NCI-H510A (cell line): ENCODE data around the gene HSD17B12.

Source experiments
- DNase-seq: peaks from one replicate; lab custom pipeline; 2025; lab: John Stamatoyannopoulos, UW

HSD17B12 gene

DNA sequence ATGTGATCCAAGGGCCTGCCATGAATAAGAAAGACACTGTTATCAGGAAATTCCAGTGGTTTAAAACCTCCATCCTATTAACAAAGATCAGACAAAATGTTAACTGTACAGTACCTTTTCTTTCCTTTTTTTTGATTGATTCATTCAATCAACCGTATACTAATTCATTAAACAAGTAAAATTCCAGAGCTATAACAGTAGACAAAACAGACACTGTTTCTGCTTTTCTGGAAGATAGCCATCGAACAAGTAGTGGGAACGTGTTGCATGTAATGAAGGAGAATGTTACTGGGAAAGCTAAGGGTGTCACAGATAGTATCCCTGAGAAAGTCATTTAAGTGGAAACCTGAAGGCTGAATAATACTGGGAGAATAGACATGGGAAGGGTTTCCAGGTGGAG, 126.4 kb downstream of the HSD17B12 start:
- DNase-seq, result no peak

DNA sequence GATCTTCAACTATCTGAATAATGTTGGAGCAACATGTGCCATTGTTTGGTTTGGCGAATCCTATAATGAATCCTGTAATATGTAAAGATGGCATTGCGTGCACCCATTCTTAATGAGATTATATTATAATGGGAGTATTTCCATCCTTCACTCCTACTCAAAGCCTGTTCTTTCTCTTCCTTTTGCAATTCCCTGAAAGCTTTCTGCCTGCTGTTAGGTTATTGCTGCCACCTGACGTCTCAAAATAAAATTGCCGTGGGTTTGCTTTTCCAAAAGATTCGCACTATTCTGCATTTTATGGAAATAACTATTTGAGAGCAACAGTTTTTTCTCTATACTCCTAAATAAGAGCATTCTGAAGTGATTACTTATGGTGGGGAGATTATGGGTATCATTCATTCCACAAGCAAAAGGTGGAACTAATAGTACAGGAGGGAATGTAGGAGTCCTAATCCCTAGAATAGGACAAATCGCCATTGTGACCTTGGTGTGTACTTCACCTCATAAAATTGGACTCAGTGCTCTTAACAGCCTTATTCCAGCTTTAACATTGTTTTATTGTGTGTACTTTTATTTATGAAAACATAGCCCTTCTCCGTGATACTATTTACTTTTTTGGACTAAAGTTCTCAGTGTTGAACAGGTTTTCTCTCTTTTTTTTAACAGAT, 130.5 kb downstream of the HSD17B12 start:
- no peak for DNase-seq

DNA sequence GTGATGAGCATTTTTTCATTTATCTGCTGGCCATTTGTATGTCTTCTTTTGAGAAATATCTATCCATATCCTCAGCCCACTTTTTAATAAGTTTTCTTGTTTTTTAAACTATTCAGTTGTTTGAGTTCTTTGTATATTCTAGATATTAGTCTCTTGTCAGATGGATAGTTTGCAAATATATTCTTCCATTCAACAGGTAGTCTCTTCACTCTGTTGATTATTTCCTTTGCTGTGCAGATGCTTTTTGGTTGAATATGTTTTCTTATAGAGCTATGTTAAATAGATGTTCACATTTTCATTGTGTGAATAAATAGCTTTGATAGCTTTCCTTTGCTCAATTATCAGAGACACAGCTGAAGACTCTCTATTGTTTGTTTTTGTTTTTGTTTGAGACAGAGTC, 131.9 kb downstream of the HSD17B12 start:
- no peak for DNase-seq

DNA sequence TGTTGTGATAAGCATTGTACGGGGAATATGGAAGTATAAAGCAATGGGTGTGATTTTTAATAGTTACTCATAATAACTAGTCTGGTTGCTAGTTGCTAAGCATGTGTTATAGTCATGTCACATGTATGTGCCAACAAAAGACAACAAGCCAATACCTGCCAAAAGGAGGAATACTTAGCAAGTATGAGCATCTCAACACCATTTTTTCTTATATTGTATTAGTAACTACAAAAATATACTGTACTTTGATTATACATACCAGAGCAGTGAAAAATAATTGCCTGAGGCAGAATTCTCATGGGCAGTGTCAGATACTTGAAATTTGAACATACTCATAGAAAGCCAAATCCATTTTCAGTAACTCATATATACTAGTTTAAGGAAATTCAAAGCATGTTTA, 137.7 kb downstream of the HSD17B12 start:
- no peak for DNase-seq

DNA sequence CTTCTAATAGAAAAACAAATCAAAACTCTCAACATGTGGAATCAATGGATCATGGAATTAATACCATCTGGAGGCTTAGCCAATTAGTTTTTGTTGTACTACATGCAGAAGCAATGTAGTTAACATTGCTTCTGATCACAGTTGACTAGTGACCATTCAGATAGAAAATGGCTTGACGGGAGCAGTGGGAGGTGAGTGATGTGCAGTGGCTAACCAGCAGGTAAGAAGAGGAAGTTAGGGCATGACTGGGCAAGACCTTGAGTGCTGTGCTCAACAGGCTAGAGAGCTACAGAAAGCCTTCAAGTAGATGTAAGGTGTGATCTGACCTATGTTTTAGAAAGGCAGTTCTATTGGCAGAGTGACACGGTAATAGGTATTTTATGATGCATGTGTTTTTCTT, 139.4 kb downstream of the HSD17B12 start:
- no peak for DNase-seq

DNA sequence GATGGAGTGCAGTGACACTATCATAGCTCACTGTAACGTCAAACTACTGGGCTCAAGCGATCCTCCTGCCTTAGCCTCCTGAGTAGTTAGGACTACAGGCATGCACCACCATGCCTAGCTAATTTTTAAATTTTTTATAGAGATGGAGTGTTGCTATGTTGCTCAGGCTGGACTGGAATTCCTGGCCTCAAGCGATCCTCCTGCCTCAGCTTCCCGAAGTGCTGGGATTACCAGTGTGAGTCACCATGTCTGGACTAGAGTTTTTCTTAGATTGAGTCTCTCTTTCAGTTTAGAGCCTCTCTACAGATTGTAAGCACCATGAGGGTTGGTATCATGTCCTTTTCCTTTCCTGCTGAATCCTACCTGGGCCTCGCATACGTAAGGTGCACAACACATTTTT, 142.8 kb downstream of the HSD17B12 start:
- DNase-seq, result no peak

DNA sequence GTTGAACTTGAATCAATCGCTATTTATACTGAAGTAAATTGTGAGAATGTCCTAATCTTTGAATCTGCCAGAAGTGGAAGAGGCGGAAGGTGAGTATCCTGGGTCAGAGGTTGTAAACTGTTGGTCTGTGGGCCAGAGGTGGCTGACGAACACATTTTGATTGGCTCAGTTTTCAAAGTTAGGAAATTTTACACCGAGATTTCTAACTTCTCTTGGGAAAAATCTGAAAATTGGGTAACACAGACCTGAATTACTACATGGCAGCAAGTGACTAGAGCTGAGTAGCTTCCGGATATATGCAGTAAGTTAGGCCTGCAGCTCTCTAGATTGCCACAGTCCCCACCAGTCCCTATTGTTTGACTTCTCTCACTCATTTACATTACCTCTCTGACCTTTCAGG, 143.3 kb downstream of the HSD17B12 start:
- DNase-seq, result no peak

DNA sequence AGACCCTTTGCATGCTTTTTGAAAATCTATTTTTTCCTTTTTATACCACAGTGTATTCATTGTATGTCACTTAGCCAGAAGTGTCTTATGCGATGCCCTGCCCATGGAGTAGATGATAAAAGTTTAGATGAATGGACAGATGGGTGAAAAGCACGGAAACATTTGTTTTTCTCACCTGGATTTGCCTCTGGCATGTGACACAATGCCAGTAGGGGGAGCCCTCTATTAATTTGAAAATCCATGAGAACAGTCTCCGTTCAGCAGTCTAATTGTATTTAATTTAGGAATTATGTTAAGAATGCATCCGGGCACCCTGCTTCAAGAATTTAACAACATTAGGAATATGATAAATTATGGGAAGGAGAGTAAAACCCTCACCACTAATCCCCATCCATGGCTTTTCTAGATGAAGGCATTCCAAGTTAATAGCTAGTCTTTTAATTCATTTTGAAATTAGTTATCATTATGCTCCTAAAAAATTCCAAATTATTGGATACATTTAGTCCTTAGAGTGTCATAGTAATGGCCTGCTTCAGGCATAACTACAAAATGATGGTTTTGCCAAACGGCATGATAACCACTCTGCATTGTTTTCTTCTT, 144.8 kb downstream of the HSD17B12 start:
- DNase-seq, result no peak

DNA sequence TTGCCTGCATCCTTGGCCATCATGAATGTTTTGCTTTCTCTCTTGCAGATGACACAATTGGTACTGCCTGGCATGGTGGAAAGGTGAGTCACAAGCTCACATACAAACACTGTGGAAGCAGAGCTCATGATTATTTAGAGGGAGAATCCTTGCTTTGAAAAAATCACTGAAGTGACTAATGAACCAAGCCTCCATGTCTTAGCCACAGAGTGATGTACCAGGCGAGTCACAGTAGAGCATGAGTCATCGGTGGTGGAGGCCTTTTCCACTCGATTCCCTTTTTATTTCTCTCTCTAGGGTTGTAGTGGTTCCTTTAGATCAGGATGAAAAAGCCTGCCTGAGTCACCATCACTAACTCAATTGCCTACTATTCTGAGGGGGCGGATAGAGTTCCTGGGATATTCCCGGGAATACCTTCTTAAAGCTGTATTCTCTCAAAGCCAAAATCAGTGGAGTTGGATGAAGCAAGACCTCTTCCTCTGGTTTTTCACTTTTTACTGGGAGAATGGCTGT, 150.4 kb downstream of the HSD17B12 start:
- DNase-seq, result no peak

DNA sequence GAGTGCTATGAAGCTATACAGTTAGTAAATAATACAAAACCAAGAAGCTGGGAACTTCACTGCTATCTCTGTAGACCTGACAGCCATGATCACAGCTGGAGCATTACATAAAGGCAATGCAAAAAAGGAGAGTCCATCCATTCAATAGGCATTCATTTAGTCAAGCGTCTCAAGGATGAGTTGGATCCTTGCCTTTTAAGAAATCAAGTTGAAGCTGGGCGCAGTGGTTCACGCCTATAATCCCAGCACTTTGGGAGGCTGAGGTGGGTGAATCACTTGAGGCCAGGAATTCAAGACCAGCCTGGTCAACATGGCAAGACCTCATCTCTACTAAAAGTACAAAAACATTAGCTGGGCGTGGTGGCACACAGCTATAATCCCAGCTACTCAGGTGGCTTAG, 152.0 kb downstream of the HSD17B12 start:
- no peak for DNase-seq

DNA sequence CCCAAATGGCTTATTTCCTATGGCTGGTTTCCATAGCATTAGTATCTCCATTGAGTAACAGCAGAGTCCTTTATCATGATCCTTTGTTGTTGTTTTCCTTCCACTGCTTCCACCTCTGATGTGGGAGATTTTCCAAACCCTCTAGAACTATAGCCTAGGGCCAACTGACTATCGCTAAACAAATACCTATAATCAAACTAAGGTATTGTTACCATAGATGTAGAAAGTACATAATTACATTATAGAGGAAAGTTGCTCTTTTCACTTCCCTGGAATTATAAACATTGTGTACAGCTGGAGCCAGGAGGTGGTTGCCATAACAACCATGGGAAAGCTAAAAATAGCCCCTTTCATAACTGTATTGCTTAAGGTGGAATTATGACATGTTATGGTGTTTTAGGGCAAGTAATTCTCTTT, 153.1 kb downstream of the HSD17B12 start:
- DNase-seq, result no peak

DNA sequence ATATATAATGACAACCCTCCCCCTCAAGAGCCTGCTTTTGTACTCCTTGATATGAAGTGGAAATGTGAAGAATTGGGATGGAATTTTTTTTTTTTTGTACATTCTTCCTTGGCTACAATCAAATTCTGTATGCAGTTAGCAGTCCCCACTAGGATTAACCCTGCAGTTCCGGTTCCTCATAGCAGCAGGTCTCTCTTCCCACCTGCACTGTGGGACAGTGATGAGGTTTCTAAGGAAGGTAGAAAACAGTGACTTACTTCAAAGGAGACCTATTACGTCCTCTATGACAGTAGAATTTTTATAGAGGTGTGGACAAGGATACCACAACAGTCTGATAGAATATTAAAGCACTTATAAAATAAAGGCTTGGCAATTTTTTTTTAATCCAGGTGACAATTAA, 153.7 kb downstream of the HSD17B12 start:
- no peak for DNase-seq

DNA sequence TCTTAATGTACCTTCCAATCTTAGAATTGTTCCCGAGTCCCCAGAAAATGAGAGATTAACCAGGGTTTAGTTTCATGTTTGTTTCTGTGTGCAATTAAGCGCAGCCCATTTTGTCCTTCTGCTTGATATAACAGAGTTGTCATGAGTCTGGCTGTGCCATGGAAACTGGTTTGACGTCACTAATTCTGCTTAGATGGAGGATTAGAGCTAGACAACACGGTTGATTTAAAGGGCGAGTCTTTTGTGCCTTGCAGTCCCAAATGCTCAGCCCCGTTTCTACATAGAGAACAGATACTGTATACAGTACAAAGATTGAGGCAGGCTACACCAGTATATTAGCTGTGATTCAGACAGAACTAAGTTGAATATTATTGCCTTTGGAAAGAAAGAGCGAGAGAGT, 154.6 kb downstream of the HSD17B12 start:
- no peak for DNase-seq

DNA sequence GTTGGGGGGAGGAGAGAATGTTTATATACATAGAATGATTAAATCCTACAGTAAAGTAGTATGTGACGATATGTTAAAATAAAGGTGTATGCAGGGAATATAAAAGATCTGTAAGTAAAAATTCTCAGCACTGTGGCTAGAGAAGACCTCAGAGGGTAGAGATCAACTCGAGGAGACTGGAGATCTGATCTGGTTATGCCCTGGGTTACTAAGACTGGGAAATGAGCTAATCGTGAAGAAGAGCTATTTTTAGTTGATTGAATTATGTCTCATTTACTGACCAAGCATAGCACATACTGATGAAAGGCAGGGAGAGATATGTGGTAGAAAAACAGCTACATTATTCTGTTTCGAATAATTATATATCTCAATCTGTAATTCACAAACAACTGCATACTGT, 157.3 kb downstream of the HSD17B12 start:
- no peak for DNase-seq

DNA sequence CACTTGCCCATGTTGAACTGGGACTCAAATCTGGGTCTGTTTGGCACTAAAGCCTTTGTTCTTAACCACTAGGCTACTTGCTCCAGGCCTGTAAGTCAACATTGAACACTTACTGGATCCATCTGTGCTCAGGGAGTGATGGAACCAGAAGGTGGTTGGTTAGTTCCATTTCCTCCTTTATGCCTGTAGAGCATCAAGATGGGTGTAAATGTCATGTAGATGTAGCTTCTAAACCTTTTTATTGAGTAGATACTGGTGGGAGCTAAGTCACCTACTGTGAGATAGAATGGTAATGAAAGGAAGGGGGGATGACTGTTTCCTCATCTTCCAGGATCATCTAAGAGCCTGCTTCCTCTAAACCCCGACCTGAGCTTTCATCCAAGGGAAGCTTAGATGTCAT, 161.5 kb downstream of the HSD17B12 start:
- no peak for DNase-seq

DNA sequence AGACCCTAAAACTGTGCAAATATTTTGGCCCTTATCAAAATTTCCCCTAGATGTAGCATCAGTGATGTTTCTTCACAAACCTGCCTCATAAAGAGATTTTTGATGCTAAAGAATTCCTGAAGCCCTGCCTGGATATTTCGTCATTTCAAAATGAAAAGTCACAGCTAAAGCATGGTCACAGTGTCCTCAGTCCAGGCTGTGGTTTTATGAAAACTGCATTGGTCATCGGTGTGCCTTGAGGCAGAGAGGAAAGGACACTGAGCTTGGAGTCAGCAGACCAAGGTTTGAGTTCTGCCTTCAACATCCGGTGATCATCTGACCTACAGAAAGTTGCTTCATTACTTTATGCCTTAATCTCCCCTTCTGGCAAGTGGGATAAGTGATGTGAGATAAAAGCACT, 165.3 kb downstream of the HSD17B12 start:
- DNase-seq, result no peak

DNA sequence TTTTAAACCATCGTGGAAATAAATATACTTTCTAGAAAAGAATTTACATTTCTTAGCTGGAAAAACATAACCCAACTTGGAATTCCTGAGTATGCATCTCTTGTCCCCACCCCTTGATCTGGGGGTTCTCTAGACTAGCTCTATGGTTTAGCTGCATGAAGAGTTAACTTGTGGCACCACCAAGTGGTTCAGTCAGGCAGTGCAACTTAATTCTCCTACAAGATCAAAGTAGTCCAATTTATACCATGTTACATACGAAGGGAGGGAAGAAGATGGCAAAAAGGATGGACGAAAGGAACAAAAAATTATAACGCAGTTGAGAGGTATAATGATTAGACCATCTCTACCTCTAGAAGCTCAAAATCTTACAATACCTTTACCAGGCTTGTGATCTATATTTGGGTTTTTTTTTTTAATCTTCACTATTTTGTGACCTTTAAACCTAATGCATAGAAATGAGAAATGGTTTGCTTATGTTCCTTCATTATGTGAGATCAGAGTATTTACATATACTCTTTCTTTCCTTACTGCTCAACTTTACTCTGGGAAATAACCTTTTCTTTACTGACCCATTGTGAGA, 171.6 kb downstream of the HSD17B12 start:
- no peak for DNase-seq

DNA sequence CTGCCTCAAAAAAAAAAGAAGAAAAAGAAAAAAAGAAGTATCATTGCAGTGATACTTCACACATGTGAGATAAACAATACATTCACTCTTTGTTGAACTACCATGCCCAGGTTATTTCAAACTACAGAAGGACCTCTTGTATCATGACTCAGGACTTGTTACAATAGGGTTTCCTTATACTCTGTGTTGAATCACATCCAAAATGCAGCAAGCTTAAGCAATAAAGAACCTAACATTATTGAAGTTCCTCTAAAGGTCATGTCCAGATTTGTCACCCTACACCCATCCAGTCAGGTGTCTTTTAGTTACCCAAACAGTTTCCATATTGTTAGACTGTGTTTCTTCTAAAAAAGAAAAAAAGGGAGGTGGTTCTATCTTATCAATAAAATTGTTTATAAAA, 173.2 kb downstream of the HSD17B12 start:
- no peak for DNase-seq

DNA sequence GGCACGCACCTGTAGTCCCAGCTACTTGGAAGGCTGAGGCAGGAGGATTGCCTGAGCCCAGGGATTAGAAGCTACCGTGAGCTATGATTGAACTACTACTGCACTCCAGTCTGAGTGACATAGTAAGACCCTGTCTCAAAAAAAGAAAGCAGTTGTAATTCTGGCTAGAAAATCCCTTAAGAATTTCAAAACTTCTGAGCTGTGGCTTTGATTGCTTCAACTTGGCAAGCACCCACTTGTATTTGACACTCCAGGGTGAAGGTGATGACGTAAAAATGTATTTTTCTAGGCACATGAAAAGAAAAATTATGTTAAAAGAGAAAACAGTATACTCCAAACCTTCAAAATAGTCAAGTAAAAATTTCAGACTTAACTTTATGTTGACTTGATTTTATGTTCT, 176.5 kb downstream of the HSD17B12 start:
- no peak for DNase-seq

DNA sequence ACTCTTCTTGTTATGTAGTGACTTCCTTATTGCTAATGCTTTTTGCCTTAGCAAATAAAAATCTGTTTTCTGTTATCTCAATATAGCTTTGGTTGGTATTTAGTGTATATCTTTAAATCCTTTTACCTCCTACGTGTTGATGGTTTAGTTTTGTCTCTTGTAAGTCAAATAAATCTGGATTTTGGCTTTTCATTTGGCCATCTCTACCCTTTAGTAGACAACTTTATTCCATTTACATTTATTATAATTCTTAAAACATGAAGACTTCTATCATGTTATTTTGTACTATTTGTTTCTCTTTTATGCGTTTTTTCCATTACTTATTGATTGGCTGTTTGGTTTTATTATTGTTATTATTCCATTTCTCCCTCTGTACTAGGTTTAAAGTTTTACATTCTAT, 180.6 kb downstream of the HSD17B12 start:
- DNase-seq, result no peak

DNA sequence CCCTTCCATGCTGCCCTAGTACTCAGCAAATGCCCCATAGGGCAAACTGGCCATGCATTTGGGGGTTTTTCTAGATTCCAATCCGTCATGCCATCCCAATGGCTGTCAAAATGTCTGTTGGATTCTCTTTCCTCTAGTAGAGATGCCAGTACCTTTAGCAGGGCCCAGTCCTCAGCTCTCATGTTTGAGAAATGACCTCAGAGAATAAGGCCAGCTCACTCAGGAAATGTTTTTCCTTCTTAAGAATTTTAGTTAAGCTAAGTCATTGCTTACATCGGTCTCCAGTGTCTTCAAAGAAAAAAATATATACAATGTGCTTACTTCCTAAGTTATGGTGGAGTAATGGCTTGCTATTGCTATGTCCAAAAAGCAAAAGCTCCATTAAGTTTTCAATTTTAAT, 186.0 kb downstream of the HSD17B12 start:
- DNase-seq, result no peak

DNA sequence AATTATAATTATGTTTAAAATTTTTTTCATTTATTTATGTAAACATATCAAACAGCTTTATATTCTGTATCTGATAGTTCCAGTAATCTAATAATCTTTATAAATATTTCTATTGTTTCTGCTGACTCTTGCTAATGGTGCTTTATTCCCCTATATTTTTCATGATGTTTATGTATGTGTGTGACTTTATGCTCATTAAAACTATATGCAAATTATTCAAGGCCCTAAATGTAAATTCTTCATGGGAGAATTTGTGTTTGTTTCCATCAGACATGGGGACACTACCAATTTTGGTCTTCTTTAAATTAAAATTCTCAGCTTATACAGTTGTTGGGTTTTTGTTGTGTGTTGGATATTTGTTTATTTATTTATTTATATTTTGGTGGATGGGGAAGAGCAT, 186.4 kb downstream of the HSD17B12 start:
- no peak for DNase-seq

DNA sequence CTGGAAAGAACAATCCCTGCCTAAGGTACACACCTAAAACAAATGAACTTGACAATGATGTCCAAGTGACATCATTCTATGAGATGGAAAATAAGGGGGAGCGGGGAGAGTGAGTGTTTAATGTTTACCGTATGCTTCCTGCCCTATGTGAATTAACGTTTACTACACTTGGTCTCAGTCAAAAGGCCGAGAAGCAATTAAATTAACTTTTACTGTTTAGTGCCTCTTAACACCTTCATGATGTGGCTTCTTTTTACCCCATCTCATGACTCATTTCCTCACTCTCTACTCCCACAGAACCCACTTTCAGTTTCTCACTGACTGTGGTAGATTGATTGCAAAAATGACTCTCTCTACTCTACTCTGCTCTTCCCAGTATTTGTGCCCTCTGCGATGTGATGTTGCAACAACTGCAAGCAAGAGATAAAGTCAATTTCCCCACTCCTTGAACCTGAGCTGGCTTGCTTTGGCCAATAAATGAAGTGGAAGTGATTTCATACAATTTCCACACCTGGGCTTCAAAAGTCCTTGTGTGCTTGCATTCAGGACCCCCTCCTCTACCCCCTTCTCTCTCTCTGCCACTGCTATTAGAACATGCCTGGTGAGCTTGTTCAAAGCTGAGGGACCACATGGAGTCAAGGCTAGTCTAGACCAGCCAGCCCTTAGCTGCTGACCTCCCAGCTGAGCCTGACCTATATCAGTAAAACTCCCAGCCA, 188.5 kb downstream of the HSD17B12 start:
- DNase-seq, result no peak
